Amniotic epithelial cell (primary cell): ENCODE measurements around the gene COL11A2.
A peak's percentile ranks its signal among the peaks of the same experiment; 100 is the strongest.
"Not testable (repeated sequence)": the region's sequence is repeated elsewhere in the genome, so short reads cannot be mapped to it uniquely, and the experiment has no call there.

ENCODE experiments used
- DNase-seq: peaks from one replicate; pipeline ENCODE4 v3.0.0-alpha.2; 2010; ENCODE audit warnings: low read depth

Gene COL11A2

DNA sequence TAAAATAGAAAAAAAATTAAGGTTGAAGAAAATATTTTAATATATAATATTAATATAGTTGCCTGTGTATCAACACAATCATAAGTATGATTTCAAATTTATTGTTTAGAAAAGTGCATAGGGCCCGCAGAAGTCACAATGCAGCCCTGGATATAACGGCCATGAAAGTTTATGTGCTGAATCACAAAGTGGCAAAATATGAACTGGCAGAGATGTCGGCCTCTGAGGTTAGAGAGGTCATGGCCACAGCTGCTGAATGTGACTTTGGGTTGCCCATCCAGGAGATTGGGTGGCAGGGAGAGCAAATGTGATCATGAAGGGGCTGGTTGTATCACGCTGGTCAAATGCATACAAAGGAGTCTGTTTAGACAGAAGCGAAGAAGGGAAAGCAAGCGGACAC is 35.7 kb downstream of the COL11A2 start:
- DNase-seq = no peak

GRCh38 chr6:33154349-33154748 is 37.9 kb downstream of the COL11A2 start:
- DNase-seq = no peak

GRCh38 chr6:33151050-33151449 is 41.2 kb downstream of the COL11A2 start:
- no peak for DNase-seq

- not testable (repeated sequence) for DNase-seq
Measured at GRCh38 chr6:33150560-33150959, 41.7 kb downstream of the COL11A2 start.

- peak; percentile 43 for DNase-seq
Measured at GRCh38 chr6:33147807-33148666, 44.2 kb downstream of the COL11A2 start.

- peak; percentile 43 for DNase-seq
Measured at GRCh38 chr6:33144373-33144772, 47.9 kb downstream of the COL11A2 start.

GRCh38 chr6:33143113-33143770 is 49.0 kb downstream of the COL11A2 start:
- no peak for DNase-seq

GRCh38 chr6:33142501-33143070 is 49.7 kb downstream of the COL11A2 start:
- DNase-seq = no peak

DNA sequence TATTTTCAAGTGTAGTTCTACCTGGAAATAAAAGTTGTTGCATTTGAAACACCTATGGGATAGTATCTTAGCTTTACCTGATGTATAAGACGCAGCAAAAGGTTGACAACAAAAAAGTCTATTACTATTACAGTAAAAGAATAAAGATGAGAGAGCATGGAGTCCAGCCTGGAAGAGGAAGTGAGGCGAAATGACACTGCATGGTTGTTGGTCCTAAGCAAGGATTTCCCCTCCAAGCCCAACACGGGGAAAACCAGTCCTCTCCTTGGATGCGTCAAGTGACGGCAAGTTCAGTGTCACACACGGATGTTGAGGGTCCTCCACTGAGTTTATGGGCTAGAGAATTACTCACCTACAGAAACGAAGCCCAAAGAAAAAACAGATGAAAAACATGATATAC is 51.7 kb downstream of the COL11A2 start:
- DNase-seq = no peak

DNA sequence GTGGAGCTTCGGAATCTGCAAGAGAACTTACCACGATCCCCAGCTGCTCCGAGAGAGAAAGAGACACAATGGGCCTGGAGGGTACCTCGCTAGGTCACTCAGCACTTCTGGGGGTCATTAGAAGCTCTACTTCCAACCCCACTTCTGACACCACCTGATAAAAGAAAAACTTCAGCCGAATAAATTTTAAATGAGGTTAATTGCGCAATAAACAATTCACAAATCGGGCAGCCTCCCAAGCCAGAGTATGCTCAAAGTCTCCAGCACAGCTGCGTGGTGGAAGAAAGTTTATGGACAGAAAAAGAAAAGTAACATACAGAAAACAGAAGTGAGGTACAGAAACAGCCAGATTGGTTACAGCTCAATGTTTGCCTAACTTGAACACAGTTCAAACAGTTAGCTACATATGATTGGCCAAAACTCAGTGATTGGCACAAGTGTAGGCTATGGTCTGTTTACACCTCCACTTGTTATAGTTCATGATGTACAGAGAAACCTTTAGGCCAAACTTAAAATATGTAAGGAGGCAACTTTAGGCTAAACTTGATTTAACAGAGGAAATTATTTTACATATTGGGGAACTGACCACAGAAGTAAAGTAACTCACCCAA is 52.6 kb downstream of the COL11A2 start:
- DNase-seq = no peak

- no peak for DNase-seq
Measured at GRCh38 chr6:33136310-33136900, 55.9 kb downstream of the COL11A2 start.

DNA sequence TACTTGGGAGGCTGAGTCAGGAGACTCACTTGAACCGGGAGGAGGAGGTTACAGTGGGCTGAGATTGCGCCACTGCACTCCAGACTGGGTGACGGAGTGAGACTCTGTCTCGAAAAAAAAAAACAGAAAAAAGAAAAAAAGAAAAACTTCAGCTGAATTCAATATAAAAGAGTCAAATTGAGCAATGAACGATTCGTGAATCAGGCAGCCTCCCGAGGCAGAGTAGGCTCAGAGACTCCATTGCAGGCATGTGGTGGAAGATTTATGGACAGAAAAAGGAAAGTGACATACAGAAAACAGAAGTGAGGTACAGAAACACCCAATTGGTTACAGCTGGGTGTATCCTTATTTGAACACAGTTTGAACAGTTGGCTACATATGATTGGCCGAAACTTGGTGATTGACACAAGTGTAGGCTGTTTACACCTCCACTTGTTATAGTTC is 60.2 kb downstream of the COL11A2 start:
- peak; percentile 11 for DNase-seq

DNA sequence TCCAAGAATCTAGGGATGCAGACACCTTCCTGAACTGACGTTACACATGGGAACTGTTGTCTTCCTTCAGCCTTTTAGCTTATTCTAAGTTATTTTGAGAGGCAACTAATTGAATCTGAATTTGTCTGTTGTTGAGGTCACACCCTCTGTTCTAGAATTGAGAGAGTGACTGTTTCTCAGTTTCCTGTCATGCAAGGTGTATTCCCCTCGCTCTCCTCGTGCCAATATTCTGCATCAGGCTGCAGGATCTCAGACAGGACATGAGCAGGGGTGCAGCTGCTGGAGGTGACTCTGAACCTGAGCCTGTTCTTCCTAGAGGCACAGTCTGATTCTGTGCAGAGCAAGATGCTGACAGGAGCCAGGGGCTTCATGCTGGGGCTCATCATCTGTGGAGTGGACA is 63.9 kb downstream of the COL11A2 start:
- DNase-seq = no peak

DNA sequence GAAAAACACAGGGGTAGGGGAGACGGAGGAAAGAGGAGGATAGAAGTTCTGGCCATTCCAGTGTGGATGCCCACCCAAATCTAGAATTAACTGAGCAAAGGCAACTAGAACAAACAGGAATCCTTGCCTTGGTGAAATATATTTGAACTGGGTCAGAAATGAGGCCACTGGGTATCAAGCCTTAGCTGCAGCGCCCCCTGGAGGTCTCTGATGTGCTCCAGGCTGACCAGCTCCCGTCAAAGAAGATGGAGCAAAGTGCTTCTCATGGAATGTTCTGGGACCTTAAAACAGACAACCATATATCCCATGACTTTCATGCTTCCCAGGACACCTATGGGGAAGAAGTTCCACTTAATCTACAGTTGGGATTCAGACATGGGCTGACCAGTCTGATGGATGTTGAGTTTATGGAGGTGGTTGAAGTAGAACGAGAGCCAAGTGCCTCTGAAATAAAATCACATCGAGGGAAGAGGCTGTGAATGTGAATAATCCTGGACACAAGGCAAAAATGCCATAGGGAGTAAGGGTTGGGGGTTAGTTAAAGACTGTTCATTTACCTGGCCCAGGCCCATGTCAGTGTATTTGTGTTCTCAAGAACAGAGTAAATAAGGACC is 66.1 kb downstream of the COL11A2 start:
- DNase-seq = peak; percentile 31

- DNase-seq = no peak
Measured at GRCh38 chr6:33124947-33125346, 67.3 kb downstream of the COL11A2 start.

DNA sequence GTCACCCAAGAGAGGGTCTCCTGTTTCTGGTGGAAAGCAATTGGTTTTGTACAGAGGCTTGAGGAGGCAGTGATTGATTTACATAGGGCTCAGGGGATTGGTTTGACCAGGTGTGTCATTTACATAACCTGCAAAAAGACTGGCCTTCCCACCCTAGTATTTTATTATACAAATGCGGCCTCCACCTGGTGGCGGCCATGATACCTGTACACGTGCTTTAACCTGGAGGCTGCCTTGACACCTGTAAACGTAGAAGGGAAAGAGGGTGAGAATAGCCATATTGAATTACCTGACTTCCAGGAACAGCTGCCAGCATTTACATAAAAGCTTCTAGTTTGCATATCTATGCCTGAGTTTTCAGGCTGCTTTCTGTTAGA is 67.8 kb downstream of the COL11A2 start:
- no peak for DNase-seq

GRCh38 chr6:33123732-33124524 is 68.3 kb downstream of the COL11A2 start:
- peak; percentile 19 for DNase-seq

DNA sequence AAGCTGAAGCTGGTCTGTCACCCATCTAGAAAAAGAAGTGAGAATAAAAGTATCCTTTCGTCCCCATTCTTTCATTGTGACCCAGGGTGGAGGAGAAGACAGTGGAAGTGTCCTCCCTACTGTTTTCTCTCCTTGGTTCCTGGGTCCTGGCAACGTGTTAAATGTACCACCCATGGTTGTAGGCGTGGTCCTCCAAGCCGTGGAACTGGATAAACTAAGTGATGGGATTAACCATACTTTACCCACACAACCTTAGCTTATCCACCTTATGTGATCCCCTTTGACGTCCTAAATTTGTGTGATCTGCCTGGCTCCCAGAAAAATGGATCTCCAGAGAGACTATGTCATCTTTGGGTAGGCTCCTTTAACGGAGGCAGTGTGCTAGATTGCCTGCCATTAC is 69.1 kb downstream of the COL11A2 start:
- no peak for DNase-seq

GRCh38 chr6:33120001-33120400 is 72.3 kb downstream of the COL11A2 start:
- no peak for DNase-seq

- DNase-seq = peak; percentile 40
Measured at GRCh38 chr6:33118525-33119123, 73.6 kb downstream of the COL11A2 start.
